ENCODE measurements around the gene DISC1. TPM values are rescaled to one million over a fixed set of nuclear protein-coding genes. Genes with fewer than 3 reads are reported as not detected.

The DISC1 gene
- total RNA-seq, 4 donors from 2014 or later, result 3.3 to 11.4 (median 4.2) TPM

DNA sequence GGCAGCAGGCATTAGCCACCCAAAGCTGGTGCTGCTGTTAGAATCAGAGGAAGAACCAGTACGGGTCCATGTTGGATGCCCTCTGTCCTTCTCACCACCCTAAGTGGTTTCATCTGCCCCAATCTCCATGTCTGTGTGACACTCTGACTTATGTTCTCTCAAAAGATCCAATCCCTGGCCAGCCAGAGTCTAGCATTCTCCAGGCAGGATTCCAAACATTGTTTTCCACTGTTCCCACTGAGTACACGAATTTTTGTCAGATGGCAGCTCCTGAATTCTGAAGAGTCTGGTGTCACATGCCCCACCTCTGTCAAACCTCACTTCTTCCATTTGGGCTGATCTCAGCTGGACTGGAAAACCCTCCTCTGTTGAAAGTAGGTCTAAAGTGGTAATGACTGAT, 166.0 kb downstream of the DISC1 start:
- intact Hi-C loops (cut with DNase I), result no loop called here
- Histone ChIP-seq H3K4me3 (no peak overlapping the region), H3K27ac (no peak overlapping the region), H3K27me3 (no peaks in the 10 kb centered on the region), H3K9me3 (no peaks in the 10 kb centered on the region), H3K36me3 (no peaks in the 10 kb centered on the region), H3K4me1 (no peaks in the 10 kb centered on the region)
- TF ChIP-seq POLR2A (IDR thresholded peaks at IDR 0.05) (no peak), CTCF (IDR thresholded peaks at IDR 0.05) (no peak)
- 60 to 80% methylated on average over 2 of the region's 2 CpGs for WGBS, 2 donors
- DNase-seq, result no peak

DNA sequence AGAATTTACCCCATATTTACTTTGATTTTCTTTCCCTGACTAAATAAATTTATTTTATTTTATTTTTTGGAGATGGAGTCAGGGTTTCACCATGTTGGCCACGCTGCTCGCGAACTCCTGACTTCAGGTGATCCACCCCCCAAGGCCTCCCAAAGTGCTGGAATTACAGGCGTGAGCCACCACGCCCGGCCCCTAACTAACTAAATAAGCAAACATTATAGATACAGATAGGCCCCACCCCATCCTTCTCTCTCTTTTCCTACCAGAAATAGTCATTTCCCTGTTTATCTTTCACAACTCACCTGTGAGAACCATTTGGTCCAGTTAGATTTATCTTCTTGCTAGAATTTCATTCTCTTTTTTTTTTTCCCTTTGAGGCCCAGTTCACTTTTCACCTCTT, 167.3 kb downstream of the DISC1 start:
- no peak for DNase-seq
- Histone ChIP-seq H3K27ac (no peak overlapping the region), H3K27me3 (no peaks in the 10 kb centered on the region), H3K36me3 (no peaks in the 10 kb centered on the region), H3K4me3 (no peak overlapping the region), H3K9me3 (no peaks in the 10 kb centered on the region), H3K4me1 (no peaks in the 10 kb centered on the region)
- TF ChIP-seq POLR2A (IDR thresholded peaks at IDR 0.05), result no peak
- no peak for TF ChIP-seq CTCF (IDR thresholded peaks at IDR 0.05)
- WGBS, 2 donors, result 94 to 97% methylated on average over 6 of the region's 6 CpGs
- intact Hi-C loops (cut with DNase I), result no loop called here

- no peak for DNase-seq
- 78 to 87% methylated on average over 6 of the region's 6 CpGs for WGBS, 2 donors
- Histone ChIP-seq H3K4me3 (no peak overlapping the region), H3K4me1 (no peaks in the 10 kb centered on the region), H3K27me3 (no peaks in the 10 kb centered on the region), H3K36me3 (no peaks in the 10 kb centered on the region), H3K27ac (no peak overlapping the region), H3K9me3 (no peaks in the 10 kb centered on the region)
- intact Hi-C loops (cut with DNase I), result no loop called here
- TF ChIP-seq POLR2A (IDR thresholded peaks at IDR 0.05), result no peak
- TF ChIP-seq CTCF (IDR thresholded peaks at IDR 0.05), result no peak
Measured at GRCh38 chr1:231796141-231796540, 169.6 kb downstream of the DISC1 start.

- Histone ChIP-seq H3K4me3 (no peak overlapping the region), H3K9me3 (no peaks in the 10 kb centered on the region), H3K36me3 (no peaks in the 10 kb centered on the region), H3K27ac (no peak overlapping the region), H3K27me3 (no peaks in the 10 kb centered on the region), H3K4me1 (no peaks in the 10 kb centered on the region)
- 83 to 92% methylated on average over 6 of the region's 6 CpGs for WGBS, 2 donors
- intact Hi-C loops (cut with DNase I), result no loop called here
- no peak for TF ChIP-seq POLR2A (IDR thresholded peaks at IDR 0.05)
- no peak for TF ChIP-seq CTCF (IDR thresholded peaks at IDR 0.05)
- DNase-seq, result no peak
Measured at GRCh38 chr1:231799363-231799986, 172.9 kb downstream of the DISC1 start.

- Histone ChIP-seq H3K36me3 (no peaks in the 10 kb centered on the region), H3K27me3 (no peaks in the 10 kb centered on the region), H3K9me3 (no peaks in the 10 kb centered on the region), H3K27ac (no peak overlapping the region), H3K4me1 (no peaks in the 10 kb centered on the region), H3K4me3 (no peak overlapping the region)
- TF ChIP-seq POLR2A (IDR thresholded peaks at IDR 0.05) (no peak), CTCF (IDR thresholded peaks at IDR 0.05) (no peak)
- 35 to 66% methylated on average over 5 of the region's 5 CpGs for WGBS, 2 donors
- intact Hi-C loops (cut with DNase I), result no loop called here
- DNase-seq, result no peak
Measured at GRCh38 chr1:231800108-231800507, 173.5 kb downstream of the DISC1 start.
